ENCODE data around the gene PTPRD. TPM values are rescaled to one million over a fixed set of nuclear protein-coding genes. Genes with fewer than 3 reads are reported as not detected.

PTPRD gene
- total RNA-seq, 1 experiment from 2014 or later = 69.6 TPM

GRCh38 chr9:8719833-8720486, 1892.8 kb downstream of the PTPRD start (continued):
- TF ChIP-seq STAT6 (CRISPR knock-in tag; conservative IDR thresholded peaks at IDR 0.05; ENCODE audit: low read depth) (no peak), SMAD4 (CRISPR knock-in tag; IDR thresholded peaks at IDR 0.05) (no peak), ZNF138 (CRISPR knock-in tag; conservative IDR thresholded peaks at IDR 0.05) (no peak), GTF2I (CRISPR knock-in tag; conservative IDR thresholded peaks at IDR 0.05) (no peak)
- TF ChIP-seq, protein P1, sequence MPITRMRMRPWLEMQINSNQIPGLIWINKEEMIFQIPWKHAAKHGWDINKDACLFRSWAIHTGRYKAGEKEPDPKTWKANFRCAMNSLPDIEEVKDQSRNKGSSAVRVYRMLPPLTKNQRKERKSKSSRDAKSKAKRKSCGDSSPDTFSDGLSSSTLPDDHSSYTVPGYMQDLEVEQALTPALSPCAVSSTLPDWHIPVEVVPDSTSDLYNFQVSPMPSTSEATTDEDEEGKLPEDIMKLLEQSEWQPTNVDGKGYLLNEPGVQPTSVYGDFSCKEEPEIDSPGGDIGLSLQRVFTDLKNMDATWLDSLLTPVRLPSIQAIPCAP (CRISPR knock-in tag; IDR thresholded peaks at IDR 0.05) = no peak

DNA sequence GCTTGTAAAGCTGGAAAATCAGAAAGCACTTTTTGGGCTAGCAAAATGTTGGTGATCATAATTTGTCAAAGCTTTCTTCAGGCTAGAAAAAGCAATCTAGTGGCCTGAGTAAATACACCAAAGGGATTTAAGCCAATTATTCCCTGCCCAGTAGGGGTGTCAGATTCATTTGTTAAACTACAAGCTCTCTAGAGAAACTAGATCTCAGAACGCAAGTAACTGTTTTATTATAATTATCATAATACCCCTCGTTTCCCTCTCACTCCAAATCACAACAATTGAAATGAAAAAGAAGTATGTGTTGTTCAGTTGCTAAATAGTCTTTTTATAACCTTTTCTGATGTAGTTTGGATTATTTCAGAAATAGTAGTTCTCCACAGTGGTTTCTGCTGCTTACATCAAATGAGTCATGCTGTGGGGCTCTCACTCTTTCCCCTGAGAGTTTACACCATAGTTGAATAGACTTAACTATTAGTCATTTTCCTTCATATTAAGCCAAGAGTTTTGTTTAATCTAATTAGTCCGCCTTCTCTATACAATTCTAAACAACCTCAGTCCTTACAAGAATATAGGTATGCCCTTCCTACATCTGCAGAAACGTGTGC, 1894.6 kb downstream of the PTPRD start:
- no peak overlapping the region for H3K27ac Mint-ChIP-seq
- no peaks in the 10 kb centered on the region for H3K27me3 Mint-ChIP-seq (ENCODE audit: low read depth)
- CTCF ChIA-PET = interaction anchor here (1.4 kb wide), 1 partner anchor 178 kb away, joined by 3 read pairs; no protein-coding TSS in a partner anchor
- TF ChIP-seq, protein P2, sequence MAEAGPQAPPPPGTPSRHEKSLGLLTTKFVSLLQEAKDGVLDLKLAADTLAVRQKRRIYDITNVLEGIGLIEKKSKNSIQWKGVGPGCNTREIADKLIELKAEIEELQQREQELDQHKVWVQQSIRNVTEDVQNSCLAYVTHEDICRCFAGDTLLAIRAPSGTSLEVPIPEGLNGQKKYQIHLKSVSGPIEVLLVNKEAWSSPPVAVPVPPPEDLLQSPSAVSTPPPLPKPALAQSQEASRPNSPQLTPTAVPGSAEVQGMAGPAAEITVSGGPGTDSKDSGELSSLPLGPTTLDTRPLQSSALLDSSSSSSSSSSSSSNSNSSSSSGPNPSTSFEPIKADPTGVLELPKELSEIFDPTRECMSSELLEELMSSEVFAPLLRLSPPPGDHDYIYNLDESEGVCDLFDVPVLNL (CRISPR knock-in tag; IDR thresholded peaks at IDR 0.05; ENCODE audit: borderline replicate concordance, low read depth) = no peak
- no peak for TF ChIP-seq ZNF219 (CRISPR knock-in tag; IDR thresholded peaks at IDR 0.05; ENCODE audit: borderline replicate concordance)
- TF ChIP-seq, protein P3, sequence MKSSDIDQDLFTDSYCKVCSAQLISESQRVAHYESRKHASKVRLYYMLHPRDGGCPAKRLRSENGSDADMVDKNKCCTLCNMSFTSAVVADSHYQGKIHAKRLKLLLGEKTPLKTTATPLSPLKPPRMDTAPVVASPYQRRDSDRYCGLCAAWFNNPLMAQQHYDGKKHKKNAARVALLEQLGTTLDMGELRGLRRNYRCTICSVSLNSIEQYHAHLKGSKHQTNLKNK (CRISPR knock-in tag; IDR thresholded peaks at IDR 0.05) = no peak
- TF ChIP-seq ETV6 (CRISPR knock-in tag; IDR thresholded peaks at IDR 0.05) = no peak
- TF ChIP-seq STAT6 (CRISPR knock-in tag; conservative IDR thresholded peaks at IDR 0.05; ENCODE audit: low read depth) = no peak
- H3K9me3 Mint-ChIP-seq = no peaks in the 10 kb centered on the region
- POLR2A ChIA-PET = no interaction called here
- H3K36me3 Mint-ChIP-seq = no peaks in the 10 kb centered on the region
- ATAC-seq (no peak), DNase-seq (ENCODE audit: low spot score) (no peak)
- no peak overlapping the region for H3K4me3 Mint-ChIP-seq
- H3K4me1 Mint-ChIP-seq = peaks cover 47% of the 10 kb centered on the region

DNA sequence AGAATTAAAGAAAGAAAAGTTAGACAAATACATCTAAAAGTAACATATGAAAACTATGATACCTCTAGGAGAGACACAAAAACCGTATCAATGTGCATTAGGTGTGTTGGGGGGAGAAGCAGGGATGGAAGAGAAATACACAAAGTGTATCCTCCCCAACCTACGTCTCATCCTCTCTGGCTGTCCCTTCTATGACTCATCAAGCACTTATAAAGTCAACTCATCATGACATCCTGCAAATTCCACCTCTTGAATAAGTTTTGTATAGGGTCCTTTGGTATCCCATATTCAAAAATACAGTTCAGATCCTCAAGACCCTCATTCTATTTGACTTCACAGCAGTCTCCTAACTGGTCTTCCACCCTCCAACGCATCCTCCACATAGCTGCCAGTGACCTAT, 1895.7 kb downstream of the PTPRD start:
- Mint-ChIP-seq H3K9me3 (no peaks in the 10 kb centered on the region), H3K4me3 (no peak overlapping the region), H3K27ac (no peak overlapping the region), H3K27me3 (ENCODE audit: low read depth) (no peaks in the 10 kb centered on the region), H3K4me1 (peaks cover 47% of the 10 kb centered on the region), H3K36me3 (no peaks in the 10 kb centered on the region)
- no peak for DNase-seq (ENCODE audit: low spot score)
- no peak for ATAC-seq
- POLR2A ChIA-PET = no interaction called here
- CTCF ChIA-PET = interaction anchor here (1.6 kb wide), 1 partner anchor 43 kb away, joined by 4 read pairs; no protein-coding TSS in a partner anchor
- TF ChIP-seq AFF4 (CRISPR knock-in tag; IDR thresholded peaks at IDR 0.05; ENCODE audit: borderline replicate concordance) (no peak), NR3C1 (CRISPR knock-in tag; conservative IDR thresholded peaks at IDR 0.05; ENCODE audit: low read depth) (no peak), MXD4 (CRISPR knock-in tag; IDR thresholded peaks at IDR 0.05; ENCODE audit: borderline replicate concordance) (no peak), OVOL2 (CRISPR knock-in tag; IDR thresholded peaks at IDR 0.05; ENCODE audit: borderline replicate concordance) (no peak)
